Kidney capillary endothelial cell (primary cell): ENCODE data around the gene ACOX1.

Experiments
- DNase-seq: peaks from one replicate; pipeline ENCODE4 v3.0.0-alpha.2; 2018; ENCODE audit warnings: low spot score

The ACOX1 gene

DNA sequence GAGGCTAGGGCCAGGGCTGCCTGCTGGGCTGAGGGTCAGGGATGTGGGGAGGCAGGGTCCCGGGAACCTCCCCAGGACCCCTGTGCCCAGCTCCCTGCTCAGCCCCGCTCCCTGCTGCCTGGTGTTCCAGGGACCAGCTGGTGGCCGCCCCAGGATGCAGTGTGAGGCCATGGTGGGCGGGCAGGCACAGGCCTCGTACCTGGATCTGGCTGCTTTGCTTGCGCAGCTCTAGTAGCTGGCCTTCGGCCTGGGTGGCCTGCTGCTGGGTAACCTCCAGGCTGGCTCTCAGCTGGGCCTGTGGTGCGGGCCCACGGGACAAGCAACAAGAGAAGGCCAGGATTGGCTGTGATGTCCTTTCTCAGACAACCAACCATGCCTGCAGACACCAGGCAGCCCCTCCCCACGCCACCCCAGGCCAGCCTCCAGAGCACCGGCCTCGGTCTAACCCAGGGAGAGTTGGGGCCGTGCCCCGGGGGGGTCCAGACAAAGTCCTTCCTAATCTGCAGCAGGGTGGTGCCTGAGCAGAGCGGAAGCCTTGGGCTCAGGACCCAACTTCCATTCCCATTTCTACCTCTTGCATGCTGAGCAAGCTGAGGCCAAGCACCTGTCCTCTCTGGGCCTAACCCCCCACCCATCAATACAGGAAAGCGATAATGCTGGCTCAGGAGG is 86.3 kb downstream of the ACOX1 start:
- DNase-seq = no peak

- DNase-seq = no peak
Observed at GRCh38 chr17:75891605-75892555, 87.1 kb downstream of the ACOX1 start.
